Loucy (cell line): ENCODE measurements around the gene GCHFR.

Experiments used
- H2AFZ ChIP-seq: fragments of 200-600 bp; sonication (generic); 2 replicates; pipeline ENCODE4 v1.6.0; 2016; ENCODE audit warnings: antibody characterized with exemption, mild to moderate bottlenecking, low read length, moderate library complexity
- H3F3A ChIP-seq: fragments of 200-600 bp; 2 replicates; pipeline ENCODE4 v1.6.0; 2016; ENCODE audit warnings: antibody characterized with exemption, low read depth, mild to moderate bottlenecking
- H3K27me3 ChIP-seq: fragments of 200-600 bp; sonication (generic); 2 replicates; pipeline ENCODE4 v1.6.1; 2014; ENCODE audit warnings: low read length, mild to moderate bottlenecking; ENCODE audit not compliant: insufficient read depth, poor library complexity, severe bottlenecking
- H3K36me3 ChIP-seq: fragments of 200-600 bp; sonication (generic); 2 replicates; pipeline ENCODE4 v1.6.1; 2016; ENCODE audit warnings: low read length; ENCODE audit not compliant: insufficient read depth
- H3K4me1 ChIP-seq: fragments of 200-600 bp; sonication (generic); 2 replicates; pipeline ENCODE4 v1.5.1; 2014; ENCODE audit warnings: low read length, mild to moderate bottlenecking; ENCODE audit not compliant: insufficient read depth, poor library complexity, severe bottlenecking
- H3K4me2 ChIP-seq: fragments of 200-600 bp; sonication (generic); 2 replicates; pipeline ENCODE4 v1.6.0; 2014; ENCODE audit warnings: antibody characterized with exemption, low read length, low read depth, mild to moderate bottlenecking; ENCODE audit not compliant: poor library complexity, severe bottlenecking
- H3K4me3 ChIP-seq: fragments of 200-600 bp; sonication (generic); 2 replicates; pipeline ENCODE4 v1.5.1; 2014; ENCODE audit warnings: low read length, mild to moderate bottlenecking, mixed read lengths; ENCODE audit not compliant: poor library complexity, severe bottlenecking
- H3K79me2 ChIP-seq: fragments of 200-600 bp; sonication (generic); 2 replicates; pipeline ENCODE4 v1.6.1; 2014; ENCODE audit warnings: low read length; ENCODE audit not compliant: insufficient read depth
- H3K9ac ChIP-seq: fragments of 200-600 bp; sonication (generic); 2 replicates; pipeline ENCODE4 v1.6.0; 2014; ENCODE audit warnings: mild to moderate bottlenecking, low read depth, low read length, moderate library complexity; ENCODE audit not compliant: poor library complexity, severe bottlenecking
- H3K9me2 ChIP-seq: fragments of 200-600 bp; sonication (generic); replicated peaks from 2 replicates; pipeline ENCODE4 v1.6.1; 2016; ENCODE audit warnings: low read depth, low read length, mixed read lengths
- H3K9me3 ChIP-seq: fragments of 200-600 bp; sonication (generic); 2 replicates; pipeline ENCODE4 v1.6.1; 2014; ENCODE audit warnings: mild to moderate bottlenecking, antibody characterized with exemption, low read length, low read depth; ENCODE audit not compliant: insufficient read depth
- H4K20me1 ChIP-seq: fragments of 200-600 bp; sonication (generic); 2 replicates; pipeline ENCODE4 v1.6.0; 2014; ENCODE audit warnings: antibody characterized with exemption, low read length, mild to moderate bottlenecking; ENCODE audit not compliant: insufficient read depth, poor library complexity, severe bottlenecking
- CTCF ChIP-seq: fragments of 200-600 bp; sonication (generic); conservative IDR thresholded peaks from 2 replicates; pipeline ENCODE4 v1.5.1; 2014; ENCODE audit warnings: mild to moderate bottlenecking, antibody characterized with exemption, low read length
- EZH2phosphoT487 ChIP-seq: fragments of 200-600 bp; IDR thresholded peaks from 2 replicates; pipeline ENCODE4 v1.6.1; 2018; ENCODE audit warnings: antibody characterized with exemption, mild to moderate bottlenecking, moderate library complexity, borderline replicate concordance

The GCHFR gene

DNA sequence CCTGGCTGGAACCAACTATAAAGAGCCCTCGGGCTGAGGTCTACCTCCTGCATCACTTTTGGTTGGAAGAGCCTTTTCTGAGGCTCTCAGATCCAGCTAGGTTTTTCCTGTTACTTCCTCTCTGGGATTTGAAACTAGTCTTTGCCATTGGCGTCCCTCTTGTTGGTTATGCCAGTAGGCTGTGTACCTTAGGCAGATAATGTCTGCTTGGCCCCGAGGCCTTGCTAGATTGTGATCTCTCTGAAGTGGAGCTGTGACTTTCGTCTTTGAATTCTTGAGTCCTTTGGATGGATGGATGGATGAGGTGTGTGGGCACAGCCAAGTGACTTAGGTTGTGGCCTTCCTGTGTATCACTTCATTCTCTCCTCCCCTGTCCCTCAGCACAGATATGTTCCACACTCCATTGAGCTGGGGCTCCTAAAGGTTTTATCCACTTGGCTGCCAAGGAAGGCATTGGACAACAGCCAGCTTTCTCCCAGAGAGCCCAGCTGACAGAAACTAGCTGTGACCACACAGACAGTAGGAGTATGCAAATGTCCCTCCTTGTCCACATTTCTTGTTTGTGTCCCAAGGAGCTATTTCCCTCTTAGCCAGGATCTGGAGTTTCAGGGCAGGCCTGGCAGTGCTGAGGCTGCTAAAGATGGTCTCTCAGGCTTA lies 51.3 kb downstream of the GCHFR start:
- H3K4me3 ChIP-seq = no peak overlapping the region
- H3K9ac ChIP-seq = no peak overlapping the region
- no peaks in the 10 kb centered on the region for H3K9me2 ChIP-seq
- H2AFZ ChIP-seq = no peak overlapping the region
- H3K9me3 ChIP-seq = no peaks in the 10 kb centered on the region
- H3K4me1 ChIP-seq = no peaks in the 10 kb centered on the region
- no peaks in the 10 kb centered on the region for H4K20me1 ChIP-seq
- H3K36me3 ChIP-seq = no peaks in the 10 kb centered on the region
- H3K79me2 ChIP-seq = no peaks in the 10 kb centered on the region
- no peak overlapping the region for H3K4me2 ChIP-seq
- TF ChIP-seq CTCF (no peak), EZH2phosphoT487 (no peak)
- no peaks in the 10 kb centered on the region for H3F3A ChIP-seq
- no peaks in the 10 kb centered on the region for H3K27me3 ChIP-seq
